Renal pelvis (tissue), 4 donors: Measurements from ENCODE around the gene IER5. TPM values are rescaled to one million over a fixed set of nuclear protein-coding genes. Genes with fewer than 3 reads are reported as not detected.

Experiments used
- DNase-seq: peaks from one replicate; pipeline ENCODE4 v3.0.0-alpha.2; 2013
- polyA plus RNA-seq, 3 donors: library from polyadenylated mRNA; unstranded; fragments of 120-200 nt; gene quantifications; one replicate each; pipeline ENCODE4 v1.2.1, GENCODE V29; 2013; ENCODE audit not compliant: insufficient read length in 3 of 3

The IER5 gene
- polyA plus RNA-seq, 3 donors: 5.2 to 8.0 (median 6.7) TPM

DNA sequence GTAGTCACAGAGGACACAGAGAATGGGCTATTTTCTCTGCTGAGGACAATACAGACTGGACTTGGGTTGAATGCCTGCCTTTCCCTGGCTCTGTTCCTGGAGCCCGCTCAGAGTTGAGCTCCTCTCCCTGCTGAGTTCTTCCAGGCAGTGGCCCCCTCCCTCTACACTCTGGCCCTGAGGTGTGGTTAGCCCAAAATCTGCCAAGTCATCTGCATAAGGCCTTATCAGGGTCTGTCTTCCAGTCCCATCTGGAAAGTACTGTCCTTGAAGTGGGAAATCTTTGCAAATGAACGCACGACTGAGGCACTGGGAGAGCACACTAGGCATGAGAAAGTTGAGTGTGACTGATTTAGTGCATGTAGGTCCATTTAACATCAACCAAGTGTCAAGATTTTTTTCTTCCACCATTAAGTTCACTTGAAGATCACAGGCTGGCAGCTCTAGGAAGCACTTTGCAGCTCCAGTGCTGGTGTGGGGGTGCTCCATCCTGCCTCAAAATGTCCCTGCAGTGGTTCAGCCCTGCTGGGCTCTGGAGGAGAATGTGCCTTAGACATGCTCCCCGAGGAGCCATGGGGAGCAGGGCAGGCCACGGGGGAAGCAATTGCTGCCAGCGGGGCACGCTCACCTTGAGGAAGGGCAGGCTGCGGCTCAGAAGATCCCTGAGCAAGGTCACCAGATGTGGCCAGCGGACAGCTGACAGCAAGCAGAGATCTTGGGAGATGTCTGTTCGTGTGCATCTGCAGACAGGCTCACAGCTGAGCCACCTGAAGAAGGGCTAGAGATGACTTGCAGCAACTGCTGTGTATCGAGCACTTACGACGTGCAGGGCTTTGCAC is 41.5 kb downstream of the IER5 start:
- no peak for DNase-seq

- DNase-seq: no peak
Measured at GRCh38 chr1:181131255-181131941, 42.9 kb downstream of the IER5 start.

DNA sequence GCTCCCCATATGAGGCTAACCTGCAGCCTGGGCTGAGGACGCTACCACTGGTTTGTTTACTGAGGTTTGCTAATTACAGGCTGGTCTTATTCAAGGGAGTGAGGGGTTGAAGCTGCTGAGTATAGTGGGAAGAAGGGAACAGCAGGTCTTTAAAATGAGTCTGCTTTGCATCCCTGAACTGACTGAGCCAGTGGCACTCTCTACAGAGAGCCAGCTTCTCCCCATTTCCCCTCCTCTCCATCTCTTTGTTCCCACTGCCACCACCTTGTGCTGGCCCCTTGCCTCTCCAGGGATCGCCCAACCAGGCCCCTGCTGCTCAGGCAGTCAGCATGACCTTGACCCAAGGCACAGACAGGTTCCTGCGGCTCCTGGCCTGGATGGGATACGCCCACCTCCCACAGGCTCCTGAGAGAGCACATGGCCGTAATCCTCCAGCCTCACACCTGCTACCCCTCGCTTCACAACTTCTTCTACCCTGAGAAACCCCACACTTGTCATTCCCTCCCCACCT is 45.0 kb downstream of the IER5 start:
- no peak for DNase-seq

DNA sequence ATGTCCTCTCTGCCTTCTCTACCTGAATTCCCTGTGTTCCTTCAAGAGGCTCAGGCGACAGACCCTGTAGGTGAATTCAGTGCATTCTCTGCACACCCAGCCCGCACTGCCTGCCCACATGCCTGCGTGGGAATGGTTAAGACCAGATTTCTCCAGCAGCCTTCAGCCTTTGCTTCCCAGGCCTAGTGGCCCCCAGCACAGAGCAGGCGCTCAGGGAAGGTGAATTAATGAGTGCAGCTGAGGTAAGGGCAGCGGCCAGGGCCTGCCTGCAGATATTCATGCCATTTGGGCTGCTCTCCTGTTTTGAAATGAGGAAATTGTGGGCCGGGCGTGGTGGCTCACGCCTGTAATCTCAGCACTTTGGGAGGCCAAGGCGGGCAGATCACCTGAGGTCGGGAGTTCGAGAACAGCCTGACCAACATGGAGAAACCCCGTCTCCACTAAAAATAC is 45.5 kb downstream of the IER5 start:
- DNase-seq: no peak

GRCh38 chr1:181134543-181135436 is 46.3 kb downstream of the IER5 start:
- DNase-seq: no peak

GRCh38 chr1:181135437-181135731 is 46.9 kb downstream of the IER5 start:
- no peak for DNase-seq

- no peak for DNase-seq
Measured at GRCh38 chr1:181135815-181136737, 47.6 kb downstream of the IER5 start.

DNA sequence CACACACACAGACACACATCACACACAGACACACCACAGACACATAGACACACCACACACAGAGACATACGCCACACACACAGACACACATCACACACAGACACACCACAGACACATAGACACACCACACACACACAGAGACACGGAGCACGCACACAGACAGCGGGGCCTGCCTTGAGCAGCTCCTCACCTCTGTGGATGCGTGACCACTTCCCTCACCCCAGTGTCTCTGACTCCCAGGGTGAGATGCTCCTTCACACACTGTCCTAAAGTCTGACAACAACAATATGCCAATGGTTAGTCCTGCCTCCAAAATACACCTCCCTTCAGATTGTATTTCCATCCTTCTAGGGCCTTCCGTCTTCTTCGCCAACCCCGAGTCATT is 48.2 kb downstream of the IER5 start:
- no peak for DNase-seq

- no peak for DNase-seq
Measured at GRCh38 chr1:181137217-181137743, 48.8 kb downstream of the IER5 start.

DNA sequence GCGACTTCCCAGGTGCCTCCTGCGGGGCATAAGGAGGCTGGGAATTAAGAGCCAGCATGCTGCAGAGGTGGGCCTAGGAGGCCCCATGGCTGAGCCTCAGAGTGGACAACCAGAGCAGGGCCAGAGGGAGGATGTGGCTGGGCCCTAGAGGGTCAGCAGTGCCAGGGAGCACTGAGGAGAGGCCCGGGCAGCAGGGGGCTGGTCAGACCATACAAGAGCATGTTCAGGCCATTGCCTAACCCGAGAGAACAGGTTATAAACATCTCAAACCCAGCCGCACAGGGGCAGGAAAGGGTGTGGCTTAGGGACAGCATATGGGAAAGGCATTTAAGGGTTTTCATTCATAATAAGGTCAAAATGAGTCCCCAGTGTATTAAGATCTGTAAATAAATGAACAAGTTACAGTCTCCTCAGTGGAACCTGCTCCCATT is 51.1 kb downstream of the IER5 start:
- no peak for DNase-seq

DNA sequence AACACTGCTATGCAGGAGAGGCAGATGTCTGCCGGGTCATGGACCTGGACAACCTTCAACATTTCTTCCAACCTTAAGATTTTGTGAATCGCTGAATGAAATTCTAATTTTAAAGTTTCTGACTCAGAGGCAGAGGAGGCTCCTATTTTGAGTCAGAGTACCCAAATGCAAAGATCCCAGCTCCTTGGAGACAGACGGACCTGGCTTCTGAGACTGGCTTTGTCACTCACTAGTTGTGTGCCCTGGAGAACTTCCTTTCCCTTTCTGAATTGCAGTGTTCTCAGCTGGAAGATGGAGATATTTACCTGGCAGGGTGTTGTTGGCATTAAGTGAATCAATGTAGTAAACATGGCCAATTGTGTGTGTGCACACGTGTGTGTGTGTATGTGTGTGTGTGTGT is 51.9 kb downstream of the IER5 start:
- no peak for DNase-seq

DNA sequence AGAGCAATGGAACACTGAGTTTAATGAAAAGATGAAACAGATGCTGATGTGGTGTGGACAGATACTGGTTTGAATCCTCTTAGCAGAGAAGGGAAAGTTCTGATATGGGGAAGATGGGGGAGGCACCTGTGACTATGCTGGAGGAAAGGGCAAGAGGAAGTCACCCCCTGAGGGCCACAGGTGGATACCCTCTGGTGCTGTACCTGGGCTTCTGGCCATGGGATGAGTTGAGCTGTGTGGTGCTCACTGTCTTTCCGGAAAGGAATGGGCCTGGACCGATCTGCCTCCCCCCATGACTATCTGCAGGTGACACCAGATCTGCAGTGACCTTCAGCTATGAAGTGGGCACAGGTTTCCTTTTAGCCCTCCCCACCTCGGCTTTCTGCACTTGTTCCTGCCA is 52.4 kb downstream of the IER5 start:
- no peak for DNase-seq

- DNase-seq: no peak
Measured at GRCh38 chr1:181141431-181141910, 53.0 kb downstream of the IER5 start.

Other genes starting within 250 kb of the IER5 start
- gene KIAA1614, start 175.8 kb upstream of the IER5 start, polyA plus RNA-seq: 10 to 100 TPM in 2 of 3 donors, 1 to 10 TPM in 1; 9.2 to 12.5 (median 10.8) TPM
- gene STX6, start 65.8 kb upstream of the IER5 start, polyA plus RNA-seq: 10 to 100 TPM; 25.8 to 28.5 (median 27.7) TPM
- 1 to 10 TPM; 2.7 to 4.7 (median 2.8) TPM for gene MR1, start 54.7 kb upstream of the IER5 start, polyA plus RNA-seq